H1 (cell line): Measurements from ENCODE around the gene MSI2. TPM values are rescaled to one million over a fixed set of nuclear protein-coding genes. Genes with fewer than 3 reads are reported as not detected.

Source experiments
- CTCF ChIA-PET: fragments of 300-600 bp; sonication (Branson Sonifier 250); formaldehyde crosslinking; loops from one replicate; lab custom pipeline; 2021; ENCODE audit not compliant: partially characterized antibody; lab: Charles Lee
- POLR2A ChIA-PET: fragments of 300-600 bp; sonication (Branson Sonifier 250); formaldehyde crosslinking; loops from one replicate; lab custom pipeline; 2021; ENCODE audit warnings: inconsistent platforms; ENCODE audit not compliant: partially characterized antibody; lab: Charles Lee
- DNase-seq, 2 experiments: peaks; one replicate each; pipeline versions ENCODE4 v3.0.0 to v3.0.0-alpha.2; 2010 to 2022; ENCODE audit warnings: low spot score in 2 of 2, low read depth in 1 of 2, mixed read lengths in 1 of 2
- FAIRE-seq: peaks from 2 replicates; lab custom pipeline; 2011; peaks lifted over from hg19 to GRCh38; lab: Jason Lieb, UNC
- H2AFZ ChIP-seq: 2 replicates; pipeline ENCODE4 v1.8.1; 2012; ENCODE audit warnings: low read length, inconsistent platforms
- H2AK5ac ChIP-seq: 2 replicates; pipeline ENCODE4 v1.6.1; 2013; ENCODE audit warnings: low read depth, low read length
- H2BK120ac ChIP-seq: replicated peaks from 2 replicates; pipeline ENCODE3; 2013; ENCODE audit warnings: low read depth, low read length, inconsistent platforms
- H2BK12ac ChIP-seq: 2 replicates; pipeline ENCODE4 v1.6.1; 2013; ENCODE audit warnings: low read depth, low read length
- H2BK15ac ChIP-seq: 2 replicates; pipeline ENCODE4 v1.6.1; 2013; ENCODE audit warnings: low read length
- H2BK20ac ChIP-seq: 2 replicates; pipeline ENCODE4 v1.6.1; 2013; ENCODE audit warnings: low read length
- H2BK5ac ChIP-seq: 2 replicates; pipeline ENCODE4 v1.6.1; 2013; ENCODE audit warnings: low read depth, low read length
- H3K14ac ChIP-seq: 2 replicates; pipeline ENCODE4 v1.6.1; 2013; ENCODE audit warnings: inconsistent platforms; ENCODE audit not compliant: insufficient read length
- H3K18ac ChIP-seq: 2 replicates; pipeline ENCODE4 v1.6.1; 2013; ENCODE audit warnings: low read length; ENCODE audit errors: extremely low read depth
- H3K23ac ChIP-seq: 2 replicates; pipeline ENCODE4 v1.6.1; 2013; ENCODE audit warnings: inconsistent platforms; ENCODE audit not compliant: insufficient read length
- H3K23me2 ChIP-seq: 2 replicates; pipeline ENCODE4 v1.6.1; 2013; ENCODE audit warnings: low read depth, low read length
- H3K27ac ChIP-seq: 2 replicates; pipeline ENCODE4 v1.6.1; 2011; ENCODE audit warnings: low read depth, low read length, inconsistent platforms
- H3K27me3 ChIP-seq, 4 experiments: replicated peaks in 1 of 4; 1 replicate in 1 of 4; 2 replicates in 3 of 4; pipeline versions ENCODE4 v1.6.1 to v1.8.1; 2011 to 2013; ENCODE audit warnings: low read length in 3 of 4, mild to moderate bottlenecking in 3 of 4, inconsistent platforms in 2 of 4, mixed read lengths in 2 of 4, moderate library complexity in 1 of 4; ENCODE audit not compliant: control insufficient read depth in 3 of 4, insufficient read depth in 3 of 4; ENCODE audit errors: extremely low read depth in 1 of 4
- H3K36me3 ChIP-seq, 4 experiments: 2 replicates each; pipeline versions ENCODE4 v1.6.1 to v1.8.1; 2011 to 2013; ENCODE audit warnings: mild to moderate bottlenecking in 4 of 4, low read length in 3 of 4, moderate library complexity in 2 of 4, control low read depth in 1 of 4, inconsistent platforms in 1 of 4; ENCODE audit not compliant: insufficient read depth in 4 of 4, control insufficient read depth in 2 of 4
- H3K4ac ChIP-seq: replicated peaks from 2 replicates; pipeline ENCODE3; 2013; ENCODE audit warnings: low read length, low read depth, mixed read lengths, inconsistent platforms; ENCODE audit not compliant: insufficient read length
- H3K4me1 ChIP-seq, 4 experiments: replicated peaks in 1 of 4; 1 replicate in 1 of 4; 2 replicates in 3 of 4; pipeline versions ENCODE4 v1.6.1 to v1.8.1; 2011 to 2013; ENCODE audit warnings: low read length in 3 of 4, inconsistent platforms in 2 of 4, mixed read lengths in 1 of 4; ENCODE audit not compliant: insufficient read depth in 4 of 4, control insufficient read depth in 3 of 4
- H3K4me2 ChIP-seq, 2 experiments: 2 replicates each; pipeline versions ENCODE4 v1.6.1 to v1.8.1; 2011 to 2013; ENCODE audit warnings: low read depth in 2 of 2, low read length in 2 of 2, control low read depth in 1 of 2, inconsistent platforms in 1 of 2, mild to moderate bottlenecking in 1 of 2; ENCODE audit not compliant: insufficient read depth in 1 of 2
- H3K4me3 ChIP-seq, 4 experiments: fragments of 200-600, 300-600 bp in 1 of 4; sonication (generic), shearing (Covaris generic), sonication (Bioruptor Twin) in 1 of 4; 2 replicates each; pipeline versions ENCODE4 v1.5.1 to v1.8.1; 2011 to 2016; ENCODE audit warnings: low read length in 4 of 4, low read depth in 3 of 4, control low read depth in 2 of 4, inconsistent platforms in 2 of 4, mild to moderate bottlenecking in 2 of 4, mixed read lengths in 1 of 4, moderate library complexity in 1 of 4; ENCODE audit not compliant: insufficient read depth in 2 of 4; ENCODE audit errors: extremely low read depth in 1 of 4
- H3K56ac ChIP-seq: replicated peaks from 2 replicates; pipeline ENCODE3; 2013; ENCODE audit warnings: low read depth, mild to moderate bottlenecking, mixed read lengths, low read length, inconsistent platforms; ENCODE audit not compliant: insufficient read length
- H3K79me1 ChIP-seq: 2 replicates; pipeline ENCODE4 v1.6.1; 2013; ENCODE audit warnings: low read depth, low read length, control low read depth
- H3K79me2 ChIP-seq, 2 experiments: 2 replicates each; pipeline versions ENCODE4 v1.6.1 to v1.8.1; 2012 to 2013; ENCODE audit warnings: low read length in 2 of 2, mild to moderate bottlenecking in 2 of 2, inconsistent platforms in 1 of 2; ENCODE audit not compliant: insufficient read depth in 2 of 2, control insufficient read depth in 1 of 2
- H3K9ac ChIP-seq, 4 experiments: replicated peaks in 1 of 4; 1 replicate in 1 of 4; 2 replicates in 3 of 4; pipeline versions ENCODE4 v1.6.1 to v1.8.1; 2011 to 2013; ENCODE audit warnings: low read depth in 3 of 4, low read length in 3 of 4, control low read depth in 2 of 4, mild to moderate bottlenecking in 2 of 4, moderate library complexity in 2 of 4, inconsistent platforms in 1 of 4; ENCODE audit errors: extremely low read depth in 1 of 4
- H3K9me3 ChIP-seq, 2 experiments: 2 replicates each; pipeline versions ENCODE4 v1.6.1 to v1.8.1; 2012 to 2013; ENCODE audit warnings: mild to moderate bottlenecking in 2 of 2, moderate library complexity in 2 of 2, control low read depth in 1 of 2, inconsistent platforms in 1 of 2, low read depth in 1 of 2, low read length in 1 of 2, mixed read lengths in 1 of 2; ENCODE audit not compliant: insufficient read depth in 2 of 2
- H4K20me1 ChIP-seq, 2 experiments: replicated peaks in 1 of 2; 2 replicates each; pipeline versions ENCODE3 to v1.8.1; 2011 to 2013; ENCODE audit warnings: inconsistent platforms in 2 of 2, low read length in 2 of 2, mild to moderate bottlenecking in 1 of 2; ENCODE audit not compliant: insufficient read depth in 2 of 2, control insufficient read depth in 1 of 2
- H4K5ac ChIP-seq: 2 replicates; pipeline ENCODE4 v1.6.1; 2013; ENCODE audit warnings: low read length, low read depth, mixed read lengths, inconsistent platforms; ENCODE audit not compliant: insufficient read length
- H4K8ac ChIP-seq: 2 replicates; pipeline ENCODE4 v1.8.0; 2013; ENCODE audit warnings: mild to moderate bottlenecking, moderate library complexity, low read length, inconsistent platforms; ENCODE audit not compliant: insufficient read depth; ENCODE audit errors: extremely low read depth
- H4K91ac ChIP-seq: replicated peaks from 2 replicates; pipeline ENCODE3; 2013; ENCODE audit warnings: low read length, mixed read lengths, inconsistent platforms; ENCODE audit not compliant: insufficient read length
- GABPA ChIP-seq: IDR thresholded peaks from 2 replicates; pipeline ENCODE4 v1.6.1; 2011; ENCODE audit warnings: mild to moderate bottlenecking, low read length, moderate library complexity, borderline replicate concordance; ENCODE audit not compliant: insufficient read depth
- SP4 ChIP-seq: IDR thresholded peaks from 2 replicates; pipeline ENCODE4 v1.6.1; 2012; ENCODE audit warnings: low read length, inconsistent platforms
- WGBS, 2 experiments: shearing (Covaris generic) in 1 of 2; methylation state at CpG; one replicate each; pipeline versions ENCODE4 v1.1.6 to v1.1.7; 2013 to 2015; ENCODE audit warnings: low lambda C conversion rate in 2 of 2, mixed read lengths in 2 of 2, inconsistent platforms in 1 of 2, low coverage in 1 of 2, missing lambda C conversion rate in 1 of 2; ENCODE audit not compliant: insufficient replicate concordance in 2 of 2, insufficient coverage in 1 of 2, insufficient read length in 1 of 2; ENCODE audit errors: extremely low coverage in 1 of 2, missing lambda C conversion rate in 1 of 2; 5-methylcytosine and 5-hydroxymethylcytosine counted together
- polyA plus RNA-seq, 7 experiments: library from polyadenylated mRNA; depleted of rRNA in 3 of 7; stranded (reverse) in 5 of 7; unstranded in 2 of 7; fragments of >200 nt in 5 of 7; fragments of 200-250 nt in 2 of 7; gene quantifications; 1 replicate in 5 of 7; 2 replicates in 1 of 7; 4 replicates in 1 of 7; pipeline versions ENCODE4 v1.2.1 to v1.2.3, GENCODE V29; 2011 to 2013; ENCODE audit warnings: missing spikeins in 2 of 7, mixed read lengths in 2 of 7
- total RNA-seq: library from RNA; stranded (reverse); fragmentation: NEBNext Ultra II Directional; extraction: Animal tissue kit (Norgen Biotek cat#: 25700); gene quantifications from 2 replicates; pipeline ENCODE4 v1.2.1, GENCODE V29; 2021

Gene MSI2
- total and polyA plus RNA-seq, 2 of the 8 experiments (the other 6 are each of a cell fraction or from before 2014, with no cell fraction given): 36.7 to 80.6 TPM

DNA sequence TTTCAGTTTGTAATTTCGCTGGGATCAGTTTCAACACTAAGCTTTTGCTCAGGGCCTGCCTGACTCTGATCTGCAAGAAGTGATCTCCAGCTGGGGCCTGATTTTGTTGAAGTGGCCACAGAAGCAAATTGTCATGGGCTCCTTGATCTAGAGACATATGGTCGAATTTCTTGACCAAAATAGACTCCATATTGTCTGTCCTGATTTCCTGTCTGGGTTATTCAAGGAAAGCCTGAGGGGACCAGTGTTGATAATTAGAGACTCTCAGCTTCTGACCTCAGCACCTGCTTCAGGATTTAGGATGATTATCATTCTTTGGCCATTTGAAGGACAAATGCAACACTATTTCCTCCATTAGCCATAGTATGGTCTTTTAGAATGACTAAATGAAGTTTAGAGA is 48.9 kb upstream of the MSI2 start:
- CTCF ChIA-PET: interaction anchor here (0.8 to 1.8 kb wide), 4 partner anchors 9 to 36 kb away, joined by 3 to 4 read pairs (median 4); no protein-coding TSS in a partner anchor
- WGBS, 2 experiments: 70% methylated on average over 2 of the region's 2 CpGs; no CpG with 5 or more reads in 1 of the 2 experiments
- FAIRE-seq: no peak

More for the DNA sequence above, 48.9 kb upstream of the MSI2 start:
- Histone ChIP-seq H3K18ac (no peak overlapping the region), H3K79me2 (no peaks in the 10 kb centered on the region), H2BK120ac (no peak overlapping the region), H3K23me2 (no peaks in the 10 kb centered on the region), H2BK15ac (no peak overlapping the region), H3K9me3 (peaks cover 0 to 7% of the 10 kb centered on the region in 2 experiments; a peak in 1 of 4 replicates), H4K20me1 (no peaks in the 10 kb centered on the region), H3K14ac (no peak overlapping the region), H3K9ac (no peak overlapping the region), H3K79me1 (no peaks in the 10 kb centered on the region), H3K27me3 (no peaks in the 10 kb centered on the region), H2BK5ac (no peak overlapping the region), H3K56ac (no peak overlapping the region), H3K23ac (no peak overlapping the region), H3K4ac (no peak overlapping the region), H3K36me3 (no peaks in the 10 kb centered on the region), H3K4me1 (no peaks in the 10 kb centered on the region), H3K4me3 (no peak overlapping the region), H4K91ac (no peak overlapping the region), H2AFZ (no peak overlapping the region), H4K8ac (no peak overlapping the region), H3K27ac (no peak overlapping the region), H2BK12ac (no peak overlapping the region), H3K4me2 (no peak overlapping the region), H2AK5ac (no peak overlapping the region), H2BK20ac (no peak overlapping the region), H4K5ac (no peak overlapping the region)
- no peak for TF ChIP-seq GABPA
- TF ChIP-seq SP4: no peak
- POLR2A ChIA-PET: no interaction called here
- DNase-seq: no peak
